HG03066 (cell line): ENCODE measurements around the gene TUBGCP5.
"Not testable (repeated sequence)": the region's sequence is repeated elsewhere in the genome, so short reads cannot be mapped to it uniquely, and the experiment has no call there.

Experiments used
- ATAC-seq: cut with Tn5 transposase; IDR thresholded peaks from one replicate; pipeline ENCODE4 v1.9.1; 2021; ENCODE audit warnings: low read depth; ENCODE audit not compliant: unreplicated experiment

TUBGCP5 gene

GRCh38 chr15:23043535-23043934, 4.2 kb upstream of the TUBGCP5 start:
- ATAC-seq, result not testable (repeated sequence)

GRCh38 chr15:23041736-23042135, 2.4 kb upstream of the TUBGCP5 start:
- ATAC-seq, result not testable (repeated sequence)

- ATAC-seq, result no peak
These were observed 530 bp upstream of the TUBGCP5 start for GRCh38 chr15:23039917-23040281.

GRCh38 chr15:23038726-23039142, 635 bp downstream of the TUBGCP5 start:
- ATAC-seq, result peak; percentile 7

- no peak for ATAC-seq
These were observed 3.3 kb downstream of the TUBGCP5 start for GRCh38 chr15:23035964-23036566.

GRCh38 chr15:23033979-23034378, 5.4 kb downstream of the TUBGCP5 start:
- ATAC-seq, result no peak

GRCh38 chr15:23026218-23026617, 13.2 kb downstream of the TUBGCP5 start:
- no peak for ATAC-seq

- no peak for ATAC-seq
These were observed 17.2 kb downstream of the TUBGCP5 start for GRCh38 chr15:23022156-23022555.

GRCh38 chr15:23014394-23015000, 24.9 kb downstream of the TUBGCP5 start:
- no peak for ATAC-seq

GRCh38 chr15:23013681-23014080, 25.7 kb downstream of the TUBGCP5 start:
- ATAC-seq, result no peak

GRCh38 chr15:23012616-23013015, 26.8 kb downstream of the TUBGCP5 start:
- ATAC-seq, result not testable (repeated sequence)

- ATAC-seq, result no peak
These were observed 35.6 kb downstream of the TUBGCP5 start for GRCh38 chr15:23003736-23004135.

GRCh38 chr15:23002920-23003319, 36.4 kb downstream of the TUBGCP5 start:
- ATAC-seq, result no peak

GRCh38 chr15:22995795-22996194, 43.6 kb downstream of the TUBGCP5 start:
- ATAC-seq, result no peak

GRCh38 chr15:22992024-22992326, 47.4 kb downstream of the TUBGCP5 start:
- ATAC-seq, result no peak

- ATAC-seq, result no peak
These were observed 49.5 kb downstream of the TUBGCP5 start for GRCh38 chr15:22989576-22990477.

- no peak for ATAC-seq
These were observed 50.6 kb downstream of the TUBGCP5 start for GRCh38 chr15:22988811-22989210.

- ATAC-seq, result not testable (repeated sequence)
These were observed 57.4 kb downstream of the TUBGCP5 start for GRCh38 chr15:22981931-22982330.

- no peak for ATAC-seq
These were observed 58.1 kb downstream of the TUBGCP5 start for GRCh38 chr15:22981051-22981840.

- peak; percentile 60 for ATAC-seq
These were observed 58.9 kb downstream of the TUBGCP5 start, which contains the start of gene CYFIP1 for GRCh38 chr15:22980189-22981050. CYFIP1 (minus strand) TSS chr15:22980368; CDS start chr15:22947285, 33,083 bp downstream.
